Naive thymus-derived CD4-positive, alpha-beta T cell (primary cell): ENCODE data around the gene ZNF827. TPM values are rescaled to one million over a fixed set of nuclear protein-coding genes. Genes with fewer than 3 reads are reported as not detected.

Experiments
- ATAC-seq: fragments of 150-1000 bp; cut with Tn5 transposase; 2 replicates; pipeline ENCODE4 v1.10.0; 2021; ENCODE audit warnings: mild to moderate bottlenecking, moderate library complexity
- CTCF ChIA-PET: fragments of 350-600 bp; sonication (Branson Sonifier 250); formaldehyde crosslinking; loops from one replicate; lab custom pipeline; 2021; ENCODE audit warnings: antibody characterized with exemption; lab: Charles Lee
- POLR2A ChIA-PET: fragments of 350-600 bp; sonication (Branson Sonifier 250); formaldehyde crosslinking; loops from one replicate; lab custom pipeline; 2021; ENCODE audit warnings: antibody characterized with exemption, inconsistent platforms; lab: Charles Lee
- DNase-seq, 9 donors: peaks; one replicate each; pipeline versions ENCODE4 v3.0.0 to v3.0.0-alpha.2; 2020 to 2022; ENCODE audit warnings: mixed read lengths in 1 of 9
- H3K27ac ChIP-seq: one replicate; pipeline ENCODE4 v1.7.0; 2013; ENCODE audit warnings: mild to moderate bottlenecking, low read depth, low read length, moderate library complexity
- H3K27me3 ChIP-seq, 2 donors: one replicate each; pipeline ENCODE4 v1.7.0; 2013; ENCODE audit warnings: low read length in 2 of 2, mild to moderate bottlenecking in 2 of 2, moderate library complexity in 2 of 2; ENCODE audit not compliant: control insufficient read depth in 2 of 2, insufficient read depth in 2 of 2
- H3K36me3 ChIP-seq, 3 experiments: 1 replicate in 2 of 3; 2 replicates in 1 of 3; pipeline ENCODE4 v1.7.0; 2013; ENCODE audit warnings: low read length in 3 of 3, mild to moderate bottlenecking in 3 of 3, moderate library complexity in 1 of 3; ENCODE audit not compliant: insufficient read depth in 3 of 3, control insufficient read depth in 2 of 3
- H3K4me1 ChIP-seq, 2 donors: one replicate each; pipeline ENCODE4 v1.7.0; 2013; ENCODE audit warnings: low read length in 2 of 2, mild to moderate bottlenecking in 2 of 2, moderate library complexity in 1 of 2; ENCODE audit not compliant: control insufficient read depth in 2 of 2, insufficient read depth in 2 of 2
- H3K4me3 ChIP-seq: 2 replicates; pipeline ENCODE4 v1.7.0; 2013; ENCODE audit warnings: mild to moderate bottlenecking, low read length
- H3K9me3 ChIP-seq, 3 experiments: 1 replicate in 2 of 3; 2 replicates in 1 of 3; pipeline ENCODE4 v1.7.0; 2013; ENCODE audit warnings: low read length in 3 of 3; ENCODE audit not compliant: control insufficient read depth in 2 of 3
- H3K27ac Mint-ChIP-seq, 9 donors: one replicate each; pipeline ENCODE4 v1.8.0; 2020 to 2022; ENCODE audit warnings: mixed read lengths in 9 of 9, mild to moderate bottlenecking in 8 of 9, moderate library complexity in 5 of 9, inconsistent platforms in 2 of 9
- H3K27me3 Mint-ChIP-seq, 5 donors: one replicate each; pipeline ENCODE4 v1.8.0; 2021 to 2022; ENCODE audit warnings: mixed read lengths in 5 of 5, mild to moderate bottlenecking in 1 of 5
- H3K36me3 Mint-ChIP-seq, 5 donors: one replicate each; pipeline ENCODE4 v1.8.0; 2020 to 2022; ENCODE audit warnings: mixed read lengths in 5 of 5, mild to moderate bottlenecking in 3 of 5, inconsistent platforms in 1 of 5
- H3K4me1 Mint-ChIP-seq, 7 donors: one replicate each; pipeline ENCODE4 v1.8.0; 2020 to 2022; ENCODE audit warnings: mixed read lengths in 7 of 7, mild to moderate bottlenecking in 3 of 7, inconsistent platforms in 1 of 7
- H3K4me3 Mint-ChIP-seq, 10 donors: one replicate each; pipeline ENCODE4 v1.8.0; 2020 to 2022; ENCODE audit warnings: mild to moderate bottlenecking in 10 of 10, mixed read lengths in 10 of 10, moderate library complexity in 6 of 10, inconsistent platforms in 2 of 10
- H3K9me3 Mint-ChIP-seq, 11 donors: one replicate each; pipeline ENCODE4 v1.8.0; 2020 to 2022; ENCODE audit warnings: mixed read lengths in 11 of 11, mild to moderate bottlenecking in 4 of 11, inconsistent platforms in 1 of 11, moderate library complexity in 1 of 11
- intact Hi-C, 2 donors: fragments of 100-400 bp; cut with micrococcal nuclease; formaldehyde crosslinking; loops; one replicate each; pipeline ENCODE4 v1.15.1; 2023
- polyA plus RNA-seq, 2 donors: library from polyadenylated mRNA; unstranded; fragments of 300-500 nt; fragmentation: Illumina TruSeq; gene quantifications; one replicate each; pipeline ENCODE4 v1.2.3, GENCODE V29; 2021
- total RNA-seq, 6 experiments: library from RNA in 5 of 6; stranded (reverse) in 5 of 6; gene quantifications; 1 replicate in 5 of 6; 2 replicates in 1 of 6; pipeline ENCODE4 v1.2.3 and lab custom pipeline; 2021 to 2026

The ZNF827 gene
- total and polyA plus RNA-seq, 7 experiments from 2014 or later: 2.3 to 32.2 (median 21.7) TPM

DNA sequence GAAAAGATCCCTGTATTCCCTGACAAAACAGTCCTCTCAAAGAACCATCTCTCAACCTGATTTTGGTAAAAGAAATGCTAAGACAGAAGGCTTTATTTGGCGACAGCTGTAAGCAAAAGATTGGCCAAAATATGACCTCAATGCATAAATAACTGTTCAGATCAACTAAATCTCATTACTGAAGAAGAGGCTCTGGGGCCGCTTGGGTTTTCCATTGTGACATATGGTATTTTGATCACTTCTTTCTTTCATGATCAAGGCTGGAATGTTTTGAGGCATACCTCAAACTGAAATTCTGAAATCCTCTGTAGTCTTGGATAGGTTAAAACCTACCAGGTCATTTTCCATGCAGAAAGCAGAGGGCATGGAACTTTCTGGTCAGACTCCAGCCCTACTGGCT is 152.4 kb downstream of the ZNF827 start:
- POLR2A ChIA-PET: no interaction called here
- Mint-ChIP-seq H3K27me3 (no peaks in the 10 kb centered on the region), H3K4me1 (peaks cover 0 to 7% (median 0%) of the 10 kb centered on the region in 7 donors), H3K27ac (no peak overlapping the region), H3K9me3 (peaks cover 0 to 18% (median 0%) of the 10 kb centered on the region in 11 donors), H3K36me3 (peaks cover 12 to 52% (median 29%) of the 10 kb centered on the region in 5 donors), H3K4me3 (no peak overlapping the region)
- CTCF ChIA-PET: no interaction called here
- DNase-seq: no peak
- intact Hi-C loops: no loop called here
- no peak overlapping the region for H3K4me3 ChIP-seq
- ATAC-seq: no peak
- H3K27me3 ChIP-seq: no peaks in the 10 kb centered on the region
- H3K36me3 ChIP-seq: peaks cover 0 to 8% (median 0%) of the 10 kb centered on the region in 3 experiments
- H3K9me3 ChIP-seq: no peaks in the 10 kb centered on the region
- H3K27ac ChIP-seq: no peak overlapping the region
- H3K4me1 ChIP-seq: no peaks in the 10 kb centered on the region

GRCh38 chr4:145785391-145786008 is 153.1 kb downstream of the ZNF827 start:
- peaks cover 12 to 54% (median 29%) of the 10 kb centered on the region in 5 donors for H3K36me3 Mint-ChIP-seq
- POLR2A ChIA-PET: no interaction called here
- no peak overlapping the region for H3K27ac Mint-ChIP-seq
- Histone ChIP-seq H3K4me3 (no peak overlapping the region), H3K36me3 (peaks cover 0 to 8% (median 0%) of the 10 kb centered on the region in 3 experiments), H3K9me3 (no peaks in the 10 kb centered on the region), H3K4me1 (no peaks in the 10 kb centered on the region), H3K27ac (no peak overlapping the region), H3K27me3 (no peaks in the 10 kb centered on the region)
- DNase-seq: no peak
- intact Hi-C loops: no loop called here
- H3K9me3 Mint-ChIP-seq: peaks cover 0 to 18% (median 0%) of the 10 kb centered on the region in 11 donors
- CTCF ChIA-PET: no interaction called here
- peaks cover 0 to 9% (median 0%) of the 10 kb centered on the region in 7 donors for H3K4me1 Mint-ChIP-seq
- H3K27me3 Mint-ChIP-seq: no peaks in the 10 kb centered on the region
- no peak overlapping the region for H3K4me3 Mint-ChIP-seq
- no peak for ATAC-seq

- H3K4me3 ChIP-seq: no peak overlapping the region
- no peaks in the 10 kb centered on the region for H3K27me3 ChIP-seq
- DNase-seq: no peak
- intact Hi-C loops: no loop called here
- no peak for ATAC-seq
- H3K4me1 Mint-ChIP-seq: peaks cover 0 to 9% (median 0%) of the 10 kb centered on the region in 7 donors
- no peaks in the 10 kb centered on the region for H3K9me3 ChIP-seq
- peak overlapping the region in 1 of 9 donors; percentile 63 for H3K27ac Mint-ChIP-seq
- peaks cover 12 to 62% (median 33%) of the 10 kb centered on the region in 5 donors for H3K36me3 Mint-ChIP-seq
- no peaks in the 10 kb centered on the region for H3K4me1 ChIP-seq
- no peak overlapping the region for H3K4me3 Mint-ChIP-seq
- H3K27me3 Mint-ChIP-seq: no peaks in the 10 kb centered on the region
- ChIA-PET CTCF (no interaction called here), POLR2A (no interaction called here)
- H3K27ac ChIP-seq: no peak overlapping the region
- H3K9me3 Mint-ChIP-seq: peaks cover 0 to 18% (median 0%) of the 10 kb centered on the region in 11 donors
- H3K36me3 ChIP-seq: peaks cover 0 to 13% (median 0%) of the 10 kb centered on the region in 3 experiments
Measured at GRCh38 chr4:145784036-145784435, 154.6 kb downstream of the ZNF827 start.

- ATAC-seq: no peak
- no peak for DNase-seq
- Mint-ChIP-seq H3K4me3 (no peak overlapping the region), H3K9me3 (peaks cover 0 to 18% (median 0%) of the 10 kb centered on the region in 11 donors), H3K27me3 (no peaks in the 10 kb centered on the region), H3K27ac (no peak overlapping the region), H3K36me3 (peaks cover 12 to 67% (median 39%) of the 10 kb centered on the region in 5 donors), H3K4me1 (peaks cover 0 to 11% (median 0%) of the 10 kb centered on the region in 7 donors)
- H3K27ac ChIP-seq: no peak overlapping the region
- no peaks in the 10 kb centered on the region for H3K9me3 ChIP-seq
- H3K27me3 ChIP-seq: no peaks in the 10 kb centered on the region
- CTCF ChIA-PET: no interaction called here
- POLR2A ChIA-PET: no interaction called here
- H3K36me3 ChIP-seq: peaks cover 0 to 15% (median 0%) of the 10 kb centered on the region in 3 experiments
- H3K4me3 ChIP-seq: no peak overlapping the region
- no peaks in the 10 kb centered on the region for H3K4me1 ChIP-seq
- intact Hi-C loops: no loop called here
Measured at GRCh38 chr4:145782756-145783155, 155.9 kb downstream of the ZNF827 start.

DNA sequence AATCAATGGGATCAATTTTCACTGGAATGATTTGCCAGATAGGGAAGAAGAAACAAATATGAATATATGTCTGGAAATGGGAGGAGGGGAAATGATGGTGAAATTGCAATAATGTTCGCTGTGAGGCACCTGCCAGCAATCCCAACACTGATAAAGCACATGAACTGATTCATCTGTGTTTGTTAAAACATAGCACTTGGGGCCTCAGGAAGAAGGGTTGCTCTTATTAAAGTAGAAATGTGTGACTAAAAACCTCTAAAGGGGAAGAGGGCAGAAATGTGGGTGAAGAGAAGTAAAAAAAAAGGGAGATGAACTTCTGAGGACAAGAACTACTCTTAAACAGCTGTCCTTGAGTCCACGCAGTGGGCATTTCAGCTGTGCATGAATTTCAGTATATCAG is 157.3 kb downstream of the ZNF827 start:
- peaks cover 0 to 14% (median 0%) of the 10 kb centered on the region in 11 donors for H3K9me3 Mint-ChIP-seq
- POLR2A ChIA-PET: no interaction called here
- no peaks in the 10 kb centered on the region for H3K27me3 ChIP-seq
- H3K27ac ChIP-seq: no peak overlapping the region
- DNase-seq: no peak
- CTCF ChIA-PET: no interaction called here
- ATAC-seq: no peak
- no peaks in the 10 kb centered on the region for H3K27me3 Mint-ChIP-seq
- H3K36me3 Mint-ChIP-seq: peaks cover 12 to 60% (median 36%) of the 10 kb centered on the region in 5 donors
- H3K4me1 Mint-ChIP-seq: peaks cover 0 to 11% (median 0%) of the 10 kb centered on the region in 7 donors
- intact Hi-C loops: no loop called here
- peak overlapping the region in 2 of 9 donors; percentile 11 to 48 for H3K27ac Mint-ChIP-seq
- H3K4me3 ChIP-seq: no peak overlapping the region
- H3K36me3 ChIP-seq: peaks cover 0 to 17% (median 0%) of the 10 kb centered on the region in 3 experiments
- H3K4me3 Mint-ChIP-seq: no peak overlapping the region
- H3K9me3 ChIP-seq: no peaks in the 10 kb centered on the region
- H3K4me1 ChIP-seq: no peaks in the 10 kb centered on the region

GRCh38 chr4:145779319-145779801 is 159.3 kb downstream of the ZNF827 start:
- DNase-seq: no peak
- peaks cover 0 to 12% (median 0%) of the 10 kb centered on the region in 7 donors for H3K4me1 Mint-ChIP-seq
- H3K27ac ChIP-seq: no peak overlapping the region
- H3K36me3 Mint-ChIP-seq: peaks cover 16 to 63% (median 30%) of the 10 kb centered on the region in 5 donors
- no peak overlapping the region for H3K4me3 Mint-ChIP-seq
- no peaks in the 10 kb centered on the region for H3K9me3 ChIP-seq
- H3K27ac Mint-ChIP-seq: peak overlapping the region in 1 of 9 donors; percentile 66
- no peak overlapping the region for H3K4me3 ChIP-seq
- peaks cover 1 to 32% (median 7%) of the 10 kb centered on the region in 3 experiments for H3K36me3 ChIP-seq
- no peak for ATAC-seq
- POLR2A ChIA-PET: no interaction called here
- peaks cover 0 to 6% (median 0%) of the 10 kb centered on the region in 11 donors for H3K9me3 Mint-ChIP-seq
- intact Hi-C loops: no loop called here
- H3K4me1 ChIP-seq: no peaks in the 10 kb centered on the region
- CTCF ChIA-PET: no interaction called here
- no peaks in the 10 kb centered on the region for H3K27me3 Mint-ChIP-seq
- H3K27me3 ChIP-seq: no peaks in the 10 kb centered on the region
